Calu3 (cell line): Measurements from ENCODE around the gene TADA2B. TPM values are rescaled to one million over a fixed set of nuclear protein-coding genes. Genes with fewer than 3 reads are reported as not detected.

Experiments
- BruUV-seq: library from RNA; stranded (reverse); fragments of 400-500 nt; replicated peaks from 2 replicates; lab custom pipeline; 2021; lab: Mats Ljungman, UMichigan
- CTCF ChIA-PET: fragments of 300-600 bp; sonication (Branson Sonifier 250); formaldehyde crosslinking; loops from one replicate; lab custom pipeline; 2022; ENCODE audit warnings: antibody characterized with exemption; lab: Charles Lee
- DNase-seq: peaks from one replicate; pipeline ENCODE4 v3.0.0; 2022
- H3K27ac Mint-ChIP-seq: one replicate; pipeline ENCODE4 v1.8.0; 2022; ENCODE audit warnings: mixed read lengths; ENCODE audit not compliant: unreplicated experiment
- H3K27me3 Mint-ChIP-seq: one replicate; pipeline ENCODE4 v1.8.0; 2022; ENCODE audit warnings: mixed read lengths; ENCODE audit not compliant: unreplicated experiment
- H3K36me3 Mint-ChIP-seq: one replicate; pipeline ENCODE4 v1.8.0; 2022; ENCODE audit warnings: mild to moderate bottlenecking, moderate library complexity, mixed read lengths; ENCODE audit not compliant: insufficient read depth, unreplicated experiment
- H3K4me1 Mint-ChIP-seq: one replicate; pipeline ENCODE4 v1.8.0; 2022; ENCODE audit warnings: mild to moderate bottlenecking, low read depth, mixed read lengths; ENCODE audit not compliant: unreplicated experiment
- H3K4me3 Mint-ChIP-seq: one replicate; pipeline ENCODE4 v1.8.0; 2022; ENCODE audit warnings: mild to moderate bottlenecking, low read depth, moderate library complexity, mixed read lengths; ENCODE audit not compliant: unreplicated experiment
- H3K9me3 Mint-ChIP-seq: one replicate; pipeline ENCODE4 v1.8.0; 2022; ENCODE audit warnings: low read depth, mixed read lengths; ENCODE audit not compliant: unreplicated experiment
- CTCF ChIP-seq: fragments of 200-600 bp; IDR thresholded peaks from one replicate; pipeline ENCODE4 v1.8.0; 2022; ENCODE audit warnings: antibody characterized with exemption; ENCODE audit not compliant: unreplicated experiment
- intact Hi-C: fragments of 100-400 bp; cut with micrococcal nuclease; formaldehyde crosslinking; loops from one replicate; pipeline ENCODE4 v1.10.0; 2022; ENCODE audit not compliant: unreplicated experiment
- total RNA-seq: library from RNA; stranded (reverse); gene quantifications from 2 replicates; pipeline ENCODE4 v1.2.3, GENCODE V29; 2022

TADA2B gene
- total RNA-seq, 1 experiment from 2014 or later: 15.1 TPM

DNA sequence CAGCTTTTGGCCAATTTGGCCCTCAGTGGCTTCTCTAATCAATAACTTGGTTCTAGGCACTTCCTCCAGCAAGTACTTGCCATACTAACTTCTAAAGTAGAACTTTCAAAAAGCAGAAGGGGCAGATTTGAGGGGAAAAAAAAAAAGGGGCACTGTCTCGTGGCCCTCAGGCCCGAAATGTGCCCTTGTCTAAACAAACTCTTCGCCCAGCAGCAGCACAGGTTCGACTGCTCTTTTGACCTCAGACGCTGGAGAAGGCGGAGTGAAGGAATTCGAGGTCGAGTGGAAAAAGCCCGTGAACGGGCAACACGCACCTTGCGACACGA is 23.9 kb downstream of the TADA2B start:
- Mint-ChIP-seq H3K4me1 (peaks cover 8% of the 10 kb centered on the region), H3K36me3 (peaks cover 29% of the 10 kb centered on the region), H3K27ac (peak overlapping the region; percentile 58), H3K27me3 (peaks cover 18% of the 10 kb centered on the region), H3K9me3 (no peaks in the 10 kb centered on the region), H3K4me3 (peak overlapping the region; percentile 83)
- no peak for TF ChIP-seq CTCF
- no TSS peak for BruUV-seq
- CTCF ChIA-PET: interaction anchor here (0.7 kb wide), 1 partner anchor 156 kb away, joined by 3 read pairs; no protein-coding TSS in a partner anchor
- no peak for DNase-seq
- intact Hi-C loops: no loop called here

DNA sequence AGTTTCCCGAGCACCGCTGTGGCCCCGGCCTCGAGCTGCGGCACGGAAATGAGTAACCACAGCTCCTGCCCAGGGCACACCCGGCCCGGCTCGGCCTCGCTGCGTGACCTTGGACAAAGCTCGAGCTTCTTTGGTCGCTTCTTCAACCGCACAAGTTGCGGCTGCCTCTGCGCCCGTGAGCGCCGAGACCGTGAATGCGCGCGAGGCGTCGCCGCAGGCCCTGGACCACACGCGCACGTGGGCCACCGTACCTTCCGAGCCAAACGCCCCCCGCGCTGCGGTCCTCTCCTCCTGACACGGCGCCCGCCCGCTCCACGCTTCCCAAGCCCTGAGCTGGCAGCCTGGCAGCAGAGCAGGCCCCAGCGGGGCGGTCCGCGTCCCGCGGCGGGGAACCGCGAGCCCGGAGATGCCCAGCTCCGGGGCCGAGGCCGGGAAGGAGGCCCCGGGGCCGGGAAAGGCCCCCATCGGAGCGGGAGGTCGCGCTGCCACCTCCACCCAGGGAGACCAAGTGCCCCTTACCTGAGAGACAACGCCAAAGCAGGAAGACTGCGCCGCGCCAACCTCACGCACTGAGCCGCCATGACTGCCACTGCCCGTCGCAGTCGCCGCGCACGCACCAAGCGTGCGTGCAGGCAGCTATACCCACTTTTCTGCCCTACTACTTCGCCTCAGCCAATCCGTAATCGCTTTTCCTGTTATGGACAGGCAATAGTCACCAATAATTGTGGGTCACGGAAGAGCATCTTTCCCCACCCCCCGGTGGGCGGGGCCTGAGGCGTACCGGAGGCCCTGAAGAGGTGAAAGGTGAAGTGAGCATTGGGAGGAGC is 24.5 kb downstream of the TADA2B start, which contains the start of gene GRPEL1:
GRPEL1 (minus strand) TSS at position 613 of the 827 bp plus-strand sequence; CDS start at position 581, 32 bp downstream.
- Mint-ChIP-seq H3K4me3 (peak within 1 kb of the TSS; percentile 83), H3K27ac (peak within 1 kb of the TSS; percentile 84), H3K4me1 (peaks cover 8% of the 10 kb centered on the region), H3K36me3 (peaks cover 27% of the 10 kb centered on the region), H3K27me3 (peaks cover 24% of the 10 kb centered on the region), H3K9me3 (no peaks in the 10 kb centered on the region)
- intact Hi-C loops: no loop called here
- peak; percentile 98 for DNase-seq
- no peak for TF ChIP-seq CTCF
- BruUV-seq: no TSS peak
- CTCF ChIA-PET: interaction anchor here (0.7 kb wide), 2 partner anchors 156 to 324 kb away, joined by 3 to 4 read pairs; no protein-coding TSS in a partner anchor

- intact Hi-C loops: no loop called here
- Mint-ChIP-seq H3K4me3 (peak overlapping the region; percentile 83), H3K36me3 (peaks cover 21% of the 10 kb centered on the region)
Observed at GRCh38 chr4:7068279-7068842, 25.2 kb downstream of the TADA2B start.

More at GRCh38 chr4:7068279-7068842, 25.2 kb downstream of the TADA2B start:
- CTCF ChIA-PET: interaction anchor here (0.7 kb wide), 1 partner anchor 325 kb away, joined by 4 read pairs; no protein-coding TSS in a partner anchor
- no peak for TF ChIP-seq CTCF
- no peak for DNase-seq
- peaks cover 30% of the 10 kb centered on the region for H3K27me3 Mint-ChIP-seq
- H3K27ac Mint-ChIP-seq: peak overlapping the region; percentile 84
- TSS peak; percentile 84 for BruUV-seq
- peaks cover 8% of the 10 kb centered on the region for H3K4me1 Mint-ChIP-seq
- no peaks in the 10 kb centered on the region for H3K9me3 Mint-ChIP-seq
